GM12892 (cell line): Measurements from ENCODE around the gene VPS4A.

ENCODE experiments used
- DNase-seq: peaks from one replicate; pipeline ENCODE4 v3.0.0; 2011; ENCODE audit not compliant: insufficient read length
- FAIRE-seq: peaks from 2 replicates; lab custom pipeline; 2011; peaks lifted over from hg19 to GRCh38; lab: Jason Lieb, UNC
- POLR2A ChIP-seq: IDR thresholded peaks from 2 replicates; pipeline ENCODE4 v1.6.1; 2011; ENCODE audit warnings: low read depth, low read length, control low read depth
- POLR2AphosphoS5 ChIP-seq: IDR thresholded peaks from 2 replicates; pipeline ENCODE4 v1.6.1; 2011; ENCODE audit warnings: low read depth, low read length, control low read depth
- TAF1 ChIP-seq: IDR thresholded peaks from 2 replicates; pipeline ENCODE4 v1.6.1; 2011; ENCODE audit warnings: low read depth, mild to moderate bottlenecking, control low read depth, low read length, borderline replicate concordance

VPS4A gene

DNA sequence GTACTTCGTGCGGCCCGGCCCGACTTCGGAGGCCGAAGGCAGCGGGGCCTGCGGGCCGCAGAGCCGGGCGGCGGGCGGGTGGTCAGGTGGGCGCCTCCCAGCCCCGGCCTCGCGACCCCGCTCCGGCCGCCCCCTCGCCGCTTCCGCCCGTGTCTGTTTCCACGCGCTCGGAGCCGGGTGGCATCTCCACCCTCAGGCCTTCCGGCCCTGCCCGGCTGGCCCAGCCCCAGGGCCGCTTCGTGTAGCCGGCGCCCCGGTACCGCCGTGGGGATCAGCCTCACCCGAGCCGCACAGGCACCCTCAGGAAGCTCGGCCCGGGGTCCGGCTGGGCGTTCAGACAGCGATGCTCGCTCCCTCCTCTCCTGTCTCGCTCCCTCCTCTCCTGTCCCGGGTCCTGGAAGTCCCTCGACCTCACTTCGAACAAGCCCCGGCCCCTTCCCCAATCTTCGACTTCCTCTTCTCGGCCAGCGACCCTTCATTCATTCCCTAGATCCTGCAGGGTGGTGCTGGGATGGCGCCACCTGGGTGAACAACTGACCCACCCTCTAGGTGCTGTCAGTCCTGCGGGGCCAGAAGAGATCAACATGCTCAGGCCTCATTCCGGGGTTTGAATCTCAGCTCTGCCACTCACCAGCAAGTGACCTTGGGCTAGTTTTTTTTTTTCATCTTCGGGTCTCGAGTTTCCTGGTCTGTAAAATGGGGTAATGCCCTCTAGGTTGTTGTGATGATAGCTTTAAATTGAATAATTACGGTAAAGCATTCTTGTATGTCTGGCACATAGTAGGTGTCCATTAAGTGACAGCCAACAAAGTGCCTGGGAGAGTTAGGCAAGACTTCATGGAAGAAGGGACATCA, 610 bp downstream of the VPS4A start:
- TF ChIP-seq POLR2A = no peak
- TF ChIP-seq POLR2AphosphoS5 = no peak
- TF ChIP-seq TAF1 = no peak
- peak; percentile 57 for FAIRE-seq
- DNase-seq = peak; percentile 58

- TF ChIP-seq TAF1 (no peak), POLR2AphosphoS5 (no peak), POLR2A (no peak)
- DNase-seq (no peak), FAIRE-seq (peak; percentile 9)
These were observed 2.3 kb downstream of the VPS4A start for GRCh38 chr16:69313469-69313868.

DNA sequence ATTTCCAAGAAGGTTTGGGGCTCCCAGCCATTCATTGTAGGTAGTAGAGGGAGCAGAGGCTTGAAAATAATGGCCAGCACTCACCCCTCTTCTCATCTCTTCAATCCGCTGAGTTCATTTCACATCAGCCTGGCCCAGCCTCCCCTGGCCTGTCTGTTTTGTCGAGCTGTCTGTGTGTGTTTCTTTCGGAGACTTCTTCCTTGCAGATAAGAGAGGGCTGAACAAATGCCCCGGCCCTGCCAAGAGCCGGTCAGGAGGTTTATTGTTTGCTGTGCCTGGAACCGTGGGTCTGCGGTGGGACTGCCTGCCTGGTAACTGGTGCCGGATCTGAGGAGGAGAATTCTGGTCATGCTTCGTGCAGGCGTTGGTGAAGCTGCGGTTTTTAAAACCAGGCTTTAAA, 3.4 kb downstream of the VPS4A start:
- FAIRE-seq (no peak), DNase-seq (no peak)
- TF ChIP-seq TAF1 = no peak
- TF ChIP-seq POLR2AphosphoS5 = no peak
- no peak for TF ChIP-seq POLR2A

DNA sequence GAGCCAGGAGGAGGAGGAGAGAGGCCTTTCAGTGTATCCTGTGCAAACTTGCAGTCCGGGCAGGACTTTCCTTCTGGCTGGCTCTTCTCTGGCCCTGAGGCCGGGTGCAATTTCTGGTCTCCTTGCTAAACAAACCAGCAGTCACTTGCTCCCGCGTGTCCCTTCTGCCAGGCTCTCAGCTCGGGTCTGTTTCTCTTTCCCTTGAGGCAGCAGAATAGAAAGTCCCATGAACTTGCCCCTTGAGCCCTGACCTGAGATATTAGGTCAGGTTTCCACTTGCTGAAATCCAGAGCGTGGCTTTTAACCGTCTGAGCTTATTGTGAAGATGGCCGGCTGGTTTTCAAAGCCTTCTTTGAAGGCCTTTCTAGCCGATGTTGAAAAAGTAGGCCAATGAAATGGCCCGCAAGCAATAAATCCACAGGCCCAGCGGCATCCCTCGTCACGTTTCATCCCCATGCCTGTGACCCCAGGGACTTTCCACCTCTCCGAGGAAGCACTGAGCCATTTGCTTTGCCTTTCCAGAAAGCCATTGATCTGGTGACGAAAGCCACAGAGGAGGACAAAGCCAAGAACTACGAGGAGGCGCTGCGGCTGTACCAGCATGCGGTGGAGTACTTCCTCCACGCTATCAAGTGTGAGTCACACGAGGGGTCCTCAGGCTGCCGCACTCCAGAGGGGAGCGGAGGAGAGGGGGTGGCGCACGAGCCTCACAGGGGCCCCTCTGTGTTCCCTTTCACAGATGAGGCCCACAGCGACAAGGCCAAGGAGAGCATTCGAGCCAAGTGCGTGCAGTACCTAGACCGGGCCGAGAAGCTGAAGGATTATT, 4.5 kb downstream of the VPS4A start:
- no peak for TF ChIP-seq POLR2AphosphoS5
- no peak for TF ChIP-seq TAF1
- no peak for TF ChIP-seq POLR2A
- FAIRE-seq (no peak), DNase-seq (no peak)

DNA sequence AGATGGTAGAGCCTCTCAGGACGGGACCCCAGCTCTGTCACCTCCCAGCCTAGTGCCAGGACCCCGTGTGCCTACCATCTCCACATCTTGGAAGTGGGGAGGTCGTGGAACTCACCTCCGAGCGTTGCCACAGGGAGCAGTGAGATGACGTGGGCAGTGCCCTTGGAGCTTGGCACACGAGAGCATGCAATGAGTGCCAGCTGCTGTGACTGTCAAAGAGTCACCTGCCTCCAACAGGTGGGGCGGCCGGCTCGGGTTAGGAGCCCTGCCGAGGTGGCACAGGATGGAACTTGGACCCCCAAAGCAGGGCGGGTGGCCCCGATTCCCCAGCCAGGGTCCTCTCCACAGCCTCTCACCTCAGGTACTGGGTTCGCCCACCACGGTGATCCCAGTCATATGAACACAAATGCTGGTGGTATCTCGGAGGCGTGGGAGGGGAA, 5.5 kb downstream of the VPS4A start:
- no peak for FAIRE-seq
- TF ChIP-seq POLR2A (no peak), POLR2AphosphoS5 (no peak), TAF1 (no peak)
- DNase-seq = no peak

DNA sequence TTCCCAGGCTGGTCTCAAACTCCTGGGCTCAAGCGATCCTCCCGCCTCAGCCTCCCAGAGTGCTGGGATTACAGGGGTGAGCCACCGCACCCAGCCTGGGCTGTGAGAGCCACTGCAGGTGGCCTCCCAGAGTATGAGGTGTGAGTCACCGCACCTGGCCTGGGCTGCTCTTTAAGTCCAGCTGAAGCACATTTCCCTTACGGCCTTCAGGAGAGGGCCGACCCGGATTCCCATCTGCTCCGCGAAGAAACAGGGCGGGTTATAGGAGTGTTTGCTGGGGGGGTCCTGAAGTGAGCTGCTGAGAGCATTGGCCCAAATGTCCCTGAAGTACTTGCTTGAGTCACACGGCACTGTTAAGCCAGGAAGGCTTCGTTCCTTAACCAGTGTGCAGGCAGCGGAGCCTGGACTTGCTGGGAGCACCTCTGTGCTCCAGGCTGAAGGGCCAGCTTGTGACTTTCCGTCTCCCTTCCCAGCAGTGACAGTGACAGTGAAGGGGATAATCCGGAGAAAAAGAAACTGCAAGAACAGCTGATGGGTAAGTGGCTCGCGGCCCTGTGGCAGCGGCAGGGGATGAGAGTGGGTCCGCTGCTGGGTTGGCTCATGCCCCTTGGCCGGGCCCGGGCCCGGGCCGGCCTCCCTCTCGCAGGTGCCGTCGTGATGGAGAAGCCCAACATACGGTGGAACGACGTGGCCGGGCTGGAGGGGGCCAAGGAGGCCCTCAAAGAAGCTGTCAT, 7.2 kb downstream of the VPS4A start:
- TF ChIP-seq TAF1 (no peak), POLR2AphosphoS5 (no peak), POLR2A (no peak)
- FAIRE-seq = no peak
- no peak for DNase-seq

DNA sequence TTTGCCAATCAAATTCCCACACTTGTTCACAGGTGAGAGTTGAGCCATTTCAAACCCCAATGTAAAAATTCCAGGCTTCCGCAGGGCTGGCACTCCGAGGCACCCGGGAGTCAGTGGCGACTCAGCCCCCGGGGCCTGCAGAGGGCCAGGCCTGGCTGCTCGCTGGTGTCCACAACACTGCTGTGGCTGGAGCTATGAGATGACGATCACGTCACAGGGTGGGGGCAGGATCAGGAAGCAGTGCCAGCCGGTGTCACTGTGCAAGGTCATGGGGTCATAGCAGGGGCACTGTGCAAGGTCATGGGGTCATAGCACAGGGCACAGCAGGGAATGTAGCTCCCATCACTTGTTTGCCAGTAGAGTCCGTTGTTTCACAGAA, 7.8 kb downstream of the VPS4A start:
- DNase-seq (no peak), FAIRE-seq (no peak)
- no peak for TF ChIP-seq POLR2AphosphoS5
- TF ChIP-seq TAF1 = no peak
- TF ChIP-seq POLR2A = no peak

DNA sequence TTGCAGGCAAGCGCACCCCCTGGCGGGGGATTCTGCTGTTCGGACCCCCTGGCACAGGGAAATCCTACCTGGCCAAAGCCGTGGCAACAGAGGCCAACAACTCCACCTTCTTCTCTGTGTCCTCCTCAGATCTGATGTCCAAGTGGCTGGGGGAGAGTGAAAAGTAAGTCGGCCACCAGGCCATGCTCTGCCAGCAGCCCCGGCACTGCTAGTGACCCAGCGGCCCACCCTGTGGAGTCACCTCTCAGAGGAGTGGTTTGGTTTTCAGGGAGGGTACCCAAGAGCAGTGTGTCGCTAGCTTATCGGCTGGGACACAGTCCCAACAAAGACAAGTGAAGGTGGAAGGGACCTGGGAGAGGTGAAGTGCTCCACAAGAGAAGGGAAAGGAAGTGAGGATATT, 8.2 kb downstream of the VPS4A start:
- TF ChIP-seq POLR2AphosphoS5 (no peak), POLR2A (no peak), TAF1 (no peak)
- DNase-seq = no peak
- no peak for FAIRE-seq

GRCh38 chr16:69319826-69320739, 8.9 kb downstream of the VPS4A start:
- FAIRE-seq (no peak), DNase-seq (no peak)
- no peak for TF ChIP-seq POLR2AphosphoS5
- TF ChIP-seq TAF1 = no peak

GRCh38 chr16:69320740-69321073, 9.6 kb downstream of the VPS4A start:
- DNase-seq (no peak), FAIRE-seq (no peak)
- TF ChIP-seq TAF1 = no peak
- no peak for TF ChIP-seq POLR2AphosphoS5
